ENCODE data around the gene SCAP.

SCAP gene

GRCh38 chr3:47413751-47414150 is 62.0 kb downstream of the SCAP start:
- DNase-seq (no peak), ATAC-seq (no peak)

- DNase-seq, result no peak
- no peak for ATAC-seq
These were observed 62.8 kb downstream of the SCAP start for GRCh38 chr3:47412842-47413520.

- ATAC-seq (no peak), DNase-seq (no peak)
These were observed 63.3 kb downstream of the SCAP start for GRCh38 chr3:47412453-47412756.

GRCh38 chr3:47411696-47412452 is 63.9 kb downstream of the SCAP start:
- ATAC-seq (no peak), DNase-seq (no peak)

- DNase-seq (no peak), ATAC-seq (no peak)
These were observed 64.7 kb downstream of the SCAP start for GRCh38 chr3:47410801-47411646.

GRCh38 chr3:47410417-47410720 is 65.4 kb downstream of the SCAP start:
- DNase-seq (no peak), ATAC-seq (no peak)

GRCh38 chr3:47409688-47410416 is 65.9 kb downstream of the SCAP start:
- ATAC-seq (no peak), DNase-seq (no peak)

GRCh38 chr3:47409284-47409683 is 66.5 kb downstream of the SCAP start:
- no peak for DNase-seq
- no peak for ATAC-seq

- ATAC-seq (no peak), DNase-seq (no peak)
These were observed 66.9 kb downstream of the SCAP start for GRCh38 chr3:47408839-47409229.

- ATAC-seq, result no peak
These were observed 67.6 kb downstream of the SCAP start for GRCh38 chr3:47407896-47408838.

GRCh38 chr3:47407237-47407636 is 68.5 kb downstream of the SCAP start:
- DNase-seq (no peak), ATAC-seq (no peak)

More at GRCh38 chr3:47407896-47408838, 67.6 kb downstream of the SCAP start:
- DNase-seq, result no peak

GRCh38 chr3:47406762-47407149 is 69.0 kb downstream of the SCAP start:
- no peak for ATAC-seq
- no peak for DNase-seq

- ATAC-seq, result no peak
- DNase-seq, result no peak
These were observed 69.7 kb downstream of the SCAP start for GRCh38 chr3:47405820-47406761.

GRCh38 chr3:47404955-47405790 is 70.6 kb downstream of the SCAP start:
- DNase-seq, result no peak

GRCh38 chr3:47404431-47404876 is 71.3 kb downstream of the SCAP start:
- ATAC-seq (no peak), DNase-seq (no peak)

More at GRCh38 chr3:47404955-47405790, 70.6 kb downstream of the SCAP start:
- ATAC-seq, result no peak

GRCh38 chr3:47399531-47400270 is 76.0 kb downstream of the SCAP start:
- DNase-seq (no peak), ATAC-seq (no peak)

- ATAC-seq (no peak), DNase-seq (no peak)
These were observed 76.7 kb downstream of the SCAP start for GRCh38 chr3:47399016-47399415.

GRCh38 chr3:47398228-47398627 is 77.5 kb downstream of the SCAP start:
- no peak for ATAC-seq
- DNase-seq, result no peak

- ATAC-seq, result no peak
These were observed 80.9 kb downstream of the SCAP start for GRCh38 chr3:47394881-47395280.

More at GRCh38 chr3:47394881-47395280, 80.9 kb downstream of the SCAP start:
- DNase-seq, result no peak

All from stimulated activated naive CD8-positive, alpha-beta T cell treated with anti-CD3 and anti-CD28 coated beads, Interleukin-15, Interleukin-2, amounts not matched to agents 100 U/mL and 50 U/mL, for 24 hours (primary cell).